ENCODE data around the gene HYI.

DNA sequence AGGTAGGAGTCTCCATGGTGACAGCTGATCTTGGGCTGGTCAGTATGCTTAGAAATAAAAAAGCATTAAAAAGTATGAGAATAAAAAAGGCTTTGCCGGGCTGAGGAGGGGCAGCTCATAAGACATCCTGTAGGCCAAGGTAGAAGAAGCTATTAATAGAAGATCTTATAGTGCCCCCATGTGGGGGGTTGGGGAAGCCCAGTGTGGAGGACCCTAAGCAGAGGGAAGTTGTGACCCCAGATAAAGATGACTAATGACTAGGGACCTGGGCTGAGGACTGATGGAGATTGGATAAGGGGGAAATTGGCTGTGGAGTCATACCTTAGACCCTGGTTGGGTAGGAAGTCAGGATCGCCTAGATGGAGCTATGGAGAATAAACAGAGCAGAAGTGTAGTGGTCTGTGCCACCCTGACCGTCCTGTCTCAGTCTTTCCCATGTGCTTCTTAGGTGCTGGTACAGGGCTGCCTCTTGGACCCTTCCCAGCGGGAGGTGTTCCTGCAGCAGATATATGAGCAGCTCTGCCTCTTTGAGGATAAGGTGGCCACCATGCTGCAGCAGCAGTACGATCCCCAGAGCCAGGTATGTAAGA is 39.0 kb downstream of the HYI start:
- TF ChIP-seq, protein P1, sequence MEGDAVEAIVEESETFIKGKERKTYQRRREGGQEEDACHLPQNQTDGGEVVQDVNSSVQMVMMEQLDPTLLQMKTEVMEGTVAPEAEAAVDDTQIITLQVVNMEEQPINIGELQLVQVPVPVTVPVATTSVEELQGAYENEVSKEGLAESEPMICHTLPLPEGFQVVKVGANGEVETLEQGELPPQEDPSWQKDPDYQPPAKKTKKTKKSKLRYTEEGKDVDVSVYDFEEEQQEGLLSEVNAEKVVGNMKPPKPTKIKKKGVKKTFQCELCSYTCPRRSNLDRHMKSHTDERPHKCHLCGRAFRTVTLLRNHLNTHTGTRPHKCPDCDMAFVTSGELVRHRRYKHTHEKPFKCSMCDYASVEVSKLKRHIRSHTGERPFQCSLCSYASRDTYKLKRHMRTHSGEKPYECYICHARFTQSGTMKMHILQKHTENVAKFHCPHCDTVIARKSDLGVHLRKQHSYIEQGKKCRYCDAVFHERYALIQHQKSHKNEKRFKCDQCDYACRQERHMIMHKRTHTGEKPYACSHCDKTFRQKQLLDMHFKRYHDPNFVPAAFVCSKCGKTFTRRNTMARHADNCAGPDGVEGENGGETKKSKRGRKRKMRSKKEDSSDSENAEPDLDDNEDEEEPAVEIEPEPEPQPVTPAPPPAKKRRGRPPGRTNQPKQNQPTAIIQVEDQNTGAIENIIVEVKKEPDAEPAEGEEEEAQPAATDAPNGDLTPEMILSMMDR (IDR thresholded peaks at IDR 0.05): peak; percentile 46 to 71 (median 64)
- TF ChIP-seq POLR2A (IDR thresholded peaks at IDR 0.05): no peak
